Peyer's patch (tissue), 4 donors: ENCODE data around the gene HLA-A. TPM values are rescaled to one million over a fixed set of nuclear protein-coding genes. Genes with fewer than 3 reads are reported as not detected.
A peak's percentile ranks its signal among the peaks of the same experiment; 100 is the strongest.

Experiments used
- DNase-seq, 3 donors: peaks; one replicate each; pipeline ENCODE4 v3.0.0-alpha.2; 2017 to 2019
- H3K27ac ChIP-seq, 4 donors: fragments of 200-600 bp; sonication (generic); one replicate each; pipeline ENCODE4 v1.5.1; 2016 to 2019
- H3K27me3 ChIP-seq, 2 donors: fragments of 200-600 bp; sonication (generic); one replicate each; pipeline ENCODE4 v1.5.1; 2019
- H3K36me3 ChIP-seq, 3 donors: fragments of 200-600 bp; sonication (generic); one replicate each; pipeline ENCODE4 v1.5.1; 2016 to 2019
- H3K4me1 ChIP-seq, 4 donors: fragments of 200-600 bp; sonication (generic); one replicate each; pipeline ENCODE4 v1.5.1; 2016 to 2019
- H3K4me3 ChIP-seq, 4 donors: fragments of 200-600 bp; sonication (generic); 1 replicate in 3 of 4; 2 replicates in 1 of 4; pipeline ENCODE4 v1.5.1; 2016 to 2019; ENCODE audit warnings: mild to moderate bottlenecking in 1 of 4
- H3K9me3 ChIP-seq, 4 donors: fragments of 200-600 bp; sonication (generic); one replicate each; pipeline ENCODE4 v1.5.1; 2016 to 2019; ENCODE audit warnings: mild to moderate bottlenecking in 1 of 4
- POLR2A ChIP-seq, 2 donors: fragments of 450-650 bp; IDR thresholded peaks; one replicate each; pipeline ENCODE4 v1.5.1; 2017; ENCODE audit warnings: antibody characterized with exemption in 2 of 2, mild to moderate bottlenecking in 2 of 2, moderate library complexity in 2 of 2
- total RNA-seq, 4 donors: library from RNA; depleted of rRNA; stranded (reverse); fragments of >200 nt; gene quantifications; one replicate each; pipeline ENCODE4 v1.1.0, GENCODE V29; 2016
- TF ChIP-seq, protein P1 (sequence below), 6 experiments: fragments of 450-650 bp in 4 of 6; fragments of 200-600 bp in 2 of 6; sonication (generic) in 1 of 6; IDR thresholded peaks; one replicate each; pipeline ENCODE4 v1.5.1; 2017 to 2019; ENCODE audit warnings: antibody characterized with exemption in 6 of 6, mild to moderate bottlenecking in 3 of 6, moderate library complexity in 1 of 6

Gene HLA-A
- total RNA-seq, 4 donors from 2014 or later: 296 to 1,668 (median 1,428) TPM

DNA sequence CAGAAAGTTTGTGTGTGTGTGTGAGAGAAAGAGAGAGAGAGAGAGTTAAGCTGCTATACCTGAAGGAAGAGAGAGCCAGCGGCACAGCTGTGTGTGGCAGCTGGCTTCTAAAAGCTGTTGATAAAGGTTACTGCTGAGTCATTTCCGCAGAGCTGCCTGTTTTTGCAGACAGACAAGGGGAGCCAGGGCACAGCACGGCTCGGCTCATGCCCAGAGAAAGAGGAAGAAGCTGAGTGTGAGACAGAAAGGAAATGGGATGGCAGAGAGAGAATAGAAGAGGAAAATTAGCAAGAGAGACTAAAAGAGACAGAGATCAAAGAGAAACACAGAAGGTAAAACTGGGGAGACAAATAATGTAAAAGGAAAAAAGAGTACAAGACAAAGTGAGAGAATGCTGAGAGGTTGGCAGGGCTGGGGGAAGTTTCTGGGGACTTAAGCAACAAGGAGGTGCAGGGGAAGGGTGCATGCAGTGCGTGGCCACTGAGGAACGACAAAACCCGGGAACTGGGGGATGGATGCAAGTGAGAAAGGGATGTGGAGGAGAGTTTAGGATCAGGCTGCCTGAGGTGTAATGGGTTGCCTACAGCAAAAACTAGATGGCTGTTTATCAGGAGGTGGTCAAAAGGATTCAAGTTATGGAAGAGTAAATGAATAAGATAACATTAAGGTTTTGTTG lies 22.7 kb downstream of the HLA-A start:
- Histone ChIP-seq H3K4me3 (peak overlapping the region; percentile 24 to 47 (median 30)), H3K27ac (peak overlapping the region; percentile 81 to 87 (median 86)), H3K36me3 (no peaks in the 10 kb centered on the region), H3K27me3 (no peaks in the 10 kb centered on the region), H3K4me1 (peaks cover 3 to 39% (median 12%) of the 10 kb centered on the region in 4 donors), H3K9me3 (no peaks in the 10 kb centered on the region)
- TF ChIP-seq POLR2A (IDR thresholded peaks at IDR 0.05): peak; percentile 67 to 74
- TF ChIP-seq, protein P1, sequence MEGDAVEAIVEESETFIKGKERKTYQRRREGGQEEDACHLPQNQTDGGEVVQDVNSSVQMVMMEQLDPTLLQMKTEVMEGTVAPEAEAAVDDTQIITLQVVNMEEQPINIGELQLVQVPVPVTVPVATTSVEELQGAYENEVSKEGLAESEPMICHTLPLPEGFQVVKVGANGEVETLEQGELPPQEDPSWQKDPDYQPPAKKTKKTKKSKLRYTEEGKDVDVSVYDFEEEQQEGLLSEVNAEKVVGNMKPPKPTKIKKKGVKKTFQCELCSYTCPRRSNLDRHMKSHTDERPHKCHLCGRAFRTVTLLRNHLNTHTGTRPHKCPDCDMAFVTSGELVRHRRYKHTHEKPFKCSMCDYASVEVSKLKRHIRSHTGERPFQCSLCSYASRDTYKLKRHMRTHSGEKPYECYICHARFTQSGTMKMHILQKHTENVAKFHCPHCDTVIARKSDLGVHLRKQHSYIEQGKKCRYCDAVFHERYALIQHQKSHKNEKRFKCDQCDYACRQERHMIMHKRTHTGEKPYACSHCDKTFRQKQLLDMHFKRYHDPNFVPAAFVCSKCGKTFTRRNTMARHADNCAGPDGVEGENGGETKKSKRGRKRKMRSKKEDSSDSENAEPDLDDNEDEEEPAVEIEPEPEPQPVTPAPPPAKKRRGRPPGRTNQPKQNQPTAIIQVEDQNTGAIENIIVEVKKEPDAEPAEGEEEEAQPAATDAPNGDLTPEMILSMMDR (IDR thresholded peaks at IDR 0.05): peak in 2 of 6 experiments; percentile 3 to 13
- DNase-seq: peak; percentile 77 to 95 (median 93)

GRCh38 chr6:29965563-29965872 lies 23.2 kb downstream of the HLA-A start:
- Histone ChIP-seq H3K4me1 (peaks cover 3 to 39% (median 12%) of the 10 kb centered on the region in 4 donors), H3K36me3 (no peaks in the 10 kb centered on the region), H3K4me3 (peak overlapping the region; percentile 24 to 47 (median 30)), H3K27me3 (no peaks in the 10 kb centered on the region), H3K27ac (peak overlapping the region; percentile 81 to 87 (median 86)), H3K9me3 (no peaks in the 10 kb centered on the region)
- no peak for TF ChIP-seq POLR2A (IDR thresholded peaks at IDR 0.05)
- TF ChIP-seq, protein P1 (IDR thresholded peaks at IDR 0.05): no peak
- no peak for DNase-seq

GRCh38 chr6:29965873-29966601 lies 23.7 kb downstream of the HLA-A start:
- peak overlapping the region; percentile 24 to 47 (median 30) for H3K4me3 ChIP-seq
- DNase-seq: peak; percentile 69 to 92 (median 88)

GRCh38 chr6:29967379-29968010 lies 25.2 kb downstream of the HLA-A start:
- TF ChIP-seq POLR2A (IDR thresholded peaks at IDR 0.05): peak in 1 of 2 donors; percentile 32
- TF ChIP-seq, protein P1 (IDR thresholded peaks at IDR 0.05): peak in 5 of 6 experiments; percentile 29 to 62 (median 52)
- Histone ChIP-seq H3K27ac (peak overlapping the region in 3 of 4 donors; percentile 81 to 87 (median 85)), H3K36me3 (no peaks in the 10 kb centered on the region), H3K4me3 (peak overlapping the region in 2 of 4 donors; percentile 17 to 28), H3K4me1 (peaks cover 3 to 39% (median 12%) of the 10 kb centered on the region in 4 donors), H3K27me3 (no peaks in the 10 kb centered on the region), H3K9me3 (no peaks in the 10 kb centered on the region)
- peak in 1 of 3 donors; percentile 82 for DNase-seq

More at GRCh38 chr6:29965873-29966601, 23.7 kb downstream of the HLA-A start:
- TF ChIP-seq POLR2A (IDR thresholded peaks at IDR 0.05): no peak
- TF ChIP-seq, protein P1 (IDR thresholded peaks at IDR 0.05): no peak
- peak overlapping the region; percentile 81 to 87 (median 86) for H3K27ac ChIP-seq
- H3K36me3 ChIP-seq: no peaks in the 10 kb centered on the region
- H3K9me3 ChIP-seq: no peaks in the 10 kb centered on the region
- peaks cover 3 to 39% (median 12%) of the 10 kb centered on the region in 4 donors for H3K4me1 ChIP-seq
- no peaks in the 10 kb centered on the region for H3K27me3 ChIP-seq

- Histone ChIP-seq H3K36me3 (no peaks in the 10 kb centered on the region), H3K27ac (peak overlapping the region in 2 of 4 donors; percentile 85 to 87), H3K4me1 (peaks cover 3 to 39% (median 12%) of the 10 kb centered on the region in 4 donors), H3K27me3 (no peaks in the 10 kb centered on the region), H3K9me3 (no peaks in the 10 kb centered on the region), H3K4me3 (no peak overlapping the region)
- TF ChIP-seq, protein P1 (IDR thresholded peaks at IDR 0.05): no peak
- no peak for TF ChIP-seq POLR2A (IDR thresholded peaks at IDR 0.05)
- DNase-seq: no peak
Observed at GRCh38 chr6:29968130-29968529, 25.8 kb downstream of the HLA-A start.
